GM12892 (cell line): ENCODE data around the gene BLOC1S3.

Experiments used
- POLR2A ChIP-seq: IDR thresholded peaks from 2 replicates; pipeline ENCODE4 v1.6.1; 2011; ENCODE audit warnings: low read depth, low read length, control low read depth
- POLR2AphosphoS5 ChIP-seq: IDR thresholded peaks from 2 replicates; pipeline ENCODE4 v1.6.1; 2011; ENCODE audit warnings: low read depth, low read length, control low read depth

DNA sequence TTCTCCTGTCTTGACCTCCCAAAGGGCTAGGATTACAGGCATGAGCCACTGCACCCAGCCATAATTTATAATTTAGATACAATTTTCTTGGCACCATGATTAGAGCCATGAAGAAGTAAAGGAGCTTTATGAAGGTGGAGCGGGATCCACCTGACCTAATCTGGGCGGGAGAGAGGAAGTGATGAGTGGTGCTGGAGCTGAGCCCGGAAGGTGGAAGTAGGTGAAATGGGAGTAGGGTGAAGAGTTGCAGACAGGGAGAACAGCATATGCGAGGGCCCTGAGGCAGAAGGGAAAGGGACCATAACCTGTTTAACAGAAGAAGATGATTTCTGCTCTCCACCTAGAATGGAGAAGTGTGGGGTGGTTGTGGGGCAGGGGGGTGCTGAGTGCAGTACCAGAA lies 4.2 kb downstream of the BLOC1S3 start:
- TF ChIP-seq POLR2AphosphoS5 (no peak), POLR2A (no peak)
